Neuronal stem cell (in vitro differentiated cells): ENCODE results near the gene CIP2A.

Experiments
- DNase-seq: peaks from one replicate; pipeline ENCODE4 v3.0.0-alpha.2; 2013; ENCODE audit warnings: low spot score
- H2AFZ ChIP-seq: one replicate; pipeline ENCODE4 v1.6.1; 2013; ENCODE audit warnings: mild to moderate bottlenecking, low read length, inconsistent platforms
- H2AK5ac ChIP-seq: 2 replicates; pipeline ENCODE4 v1.6.1; 2013; ENCODE audit warnings: low read depth, mild to moderate bottlenecking, inconsistent platforms, low read length, moderate library complexity, mixed read lengths
- H2BK120ac ChIP-seq: 2 replicates; pipeline ENCODE4 v1.6.1; 2013; ENCODE audit warnings: low read depth, mild to moderate bottlenecking, inconsistent platforms, low read length, moderate library complexity, mixed read lengths
- H2BK12ac ChIP-seq: one replicate; pipeline ENCODE4 v1.6.1; 2013; ENCODE audit warnings: low read length, inconsistent platforms
- H2BK15ac ChIP-seq: 2 replicates; pipeline ENCODE4 v1.6.1; 2013; ENCODE audit warnings: mild to moderate bottlenecking, low read length, inconsistent platforms, mixed read lengths
- H2BK5ac ChIP-seq: one replicate; pipeline ENCODE4 v1.6.1; 2013; ENCODE audit warnings: inconsistent platforms, mild to moderate bottlenecking, low read length, moderate library complexity
- H3K14ac ChIP-seq: one replicate; pipeline ENCODE4 v1.6.1; 2013; ENCODE audit warnings: low read length, inconsistent platforms
- H3K18ac ChIP-seq: 2 replicates; pipeline ENCODE4 v1.6.1; 2013; ENCODE audit warnings: low read length, inconsistent platforms
- H3K23ac ChIP-seq: 2 replicates; pipeline ENCODE4 v1.6.1; 2013; ENCODE audit warnings: low read depth, mild to moderate bottlenecking, mixed read lengths, low read length, inconsistent platforms; ENCODE audit not compliant: poor library complexity
- H3K27ac ChIP-seq: replicated peaks from 3 replicates; pipeline ENCODE4 v1.5.1; 2013; ENCODE audit warnings: low read length, inconsistent platforms
- H3K27me3 ChIP-seq, 3 experiments: 2 replicates each; pipeline ENCODE4 v1.6.1; 2013; ENCODE audit warnings: low read length in 3 of 3, mild to moderate bottlenecking in 2 of 3, inconsistent platforms in 1 of 3, low read depth in 1 of 3, mixed read lengths in 1 of 3, moderate library complexity in 1 of 3; ENCODE audit not compliant: control insufficient read depth in 3 of 3, insufficient read depth in 3 of 3
- H3K36me3 ChIP-seq, 2 donors: replicated peaks in 1 of 2; 2 replicates each; pipeline ENCODE4 v1.6.1; 2013; ENCODE audit warnings: low read length in 2 of 2; ENCODE audit not compliant: control insufficient read depth in 2 of 2, insufficient read depth in 2 of 2
- H3K4ac ChIP-seq: 2 replicates; pipeline ENCODE4 v1.6.1; 2013; ENCODE audit warnings: inconsistent platforms, mild to moderate bottlenecking, low read length, moderate library complexity
- H3K4me1 ChIP-seq, 2 donors: 1 replicate in 1 of 2; 2 replicates in 1 of 2; pipeline ENCODE4 v1.6.1; 2013; ENCODE audit warnings: low read length in 2 of 2, low read depth in 1 of 2; ENCODE audit not compliant: control insufficient read depth in 2 of 2, insufficient read depth in 1 of 2
- H3K4me2 ChIP-seq: one replicate; pipeline ENCODE4 v1.6.1; 2013; ENCODE audit warnings: mild to moderate bottlenecking, low read length, inconsistent platforms; ENCODE audit not compliant: insufficient read depth, poor library complexity, severe bottlenecking
- H3K4me3 ChIP-seq, 2 donors: 2 replicates each; pipeline ENCODE4 v1.5.1; 2013; ENCODE audit warnings: low read length in 2 of 2, mild to moderate bottlenecking in 2 of 2, inconsistent platforms in 1 of 2, moderate library complexity in 1 of 2
- H3K79me1 ChIP-seq: one replicate; pipeline ENCODE4 v1.6.1; 2013; ENCODE audit warnings: low read depth, mild to moderate bottlenecking, inconsistent platforms, low read length, moderate library complexity
- H3K9ac ChIP-seq: one replicate; pipeline ENCODE4 v1.6.1; 2013; ENCODE audit warnings: mild to moderate bottlenecking, low read depth, low read length, inconsistent platforms; ENCODE audit not compliant: poor library complexity
- H3K9me3 ChIP-seq, 2 donors: replicated peaks in 1 of 2; 2 replicates each; pipeline versions ENCODE3 to v1.6.1; 2013; ENCODE audit warnings: low read length in 2 of 2, mild to moderate bottlenecking in 2 of 2, inconsistent platforms in 1 of 2, low read depth in 1 of 2, mixed read lengths in 1 of 2, moderate library complexity in 1 of 2; ENCODE audit not compliant: control insufficient read depth in 2 of 2, insufficient read depth in 1 of 2
- H4K8ac ChIP-seq: one replicate; pipeline ENCODE4 v1.6.1; 2013; ENCODE audit warnings: low read depth, mild to moderate bottlenecking, inconsistent platforms, low read length, moderate library complexity
- H4K91ac ChIP-seq: one replicate; pipeline ENCODE4 v1.6.1; 2013; ENCODE audit warnings: low read length, low read depth, mild to moderate bottlenecking, inconsistent platforms; ENCODE audit not compliant: poor library complexity
- WGBS, 2 donors: extraction: QIAGEN DNeasy Blood & Tissue Kit; methylation state at CpG; one replicate each; pipeline ENCODE4 v1.1.7; 2013; ENCODE audit warnings: missing lambda C conversion rate in 2 of 2, mixed read lengths in 1 of 2; ENCODE audit not compliant: insufficient read length in 2 of 2, insufficient replicate concordance in 1 of 2; ENCODE audit errors: extremely low coverage in 2 of 2; 5-methylcytosine and 5-hydroxymethylcytosine counted together

The CIP2A gene

DNA sequence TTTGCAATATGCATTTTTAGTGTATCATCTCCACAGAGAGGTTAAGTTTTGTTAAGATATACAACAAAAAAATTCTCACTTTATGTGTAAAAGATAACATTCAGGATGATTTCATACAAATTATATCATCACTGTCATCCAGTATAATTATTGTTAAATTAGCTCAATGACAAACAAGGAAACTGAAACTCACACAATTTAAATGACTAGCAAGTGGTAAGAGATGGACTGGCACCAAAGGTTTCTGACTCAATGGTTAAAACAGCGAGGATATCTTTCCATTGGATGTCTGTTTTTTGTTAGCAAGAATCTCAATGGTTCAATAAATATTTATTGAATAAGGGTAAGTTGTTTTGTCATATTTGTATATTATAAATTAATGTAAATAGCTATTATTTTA is 22.6 kb downstream of the CIP2A start:
- WGBS, 2 donors, result no CpG with 5 or more reads among the region's 1 CpG
- no peak overlapping the region for H3K4me2 ChIP-seq

DNA sequence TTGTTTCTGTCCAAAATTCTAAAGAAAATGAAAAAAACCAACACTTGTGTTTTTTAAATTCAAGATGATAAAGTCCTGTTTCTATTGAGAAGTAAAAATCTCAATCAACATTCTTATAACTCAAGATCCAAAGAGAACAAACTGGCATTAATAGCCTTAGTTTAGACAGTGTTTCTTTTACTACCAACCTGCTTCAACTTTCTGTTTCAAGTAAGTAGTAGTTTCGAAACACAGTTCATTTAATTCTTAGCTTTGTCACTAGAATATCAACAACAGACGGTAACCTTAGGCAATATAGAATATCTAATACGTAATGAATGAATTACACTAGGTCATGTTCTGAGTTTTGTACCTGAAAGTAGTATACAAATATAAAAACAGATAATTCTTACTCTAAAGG is 23.7 kb downstream of the CIP2A start:
- no peak overlapping the region for H3K9ac ChIP-seq
- H2BK12ac ChIP-seq, result no peak overlapping the region
- H4K8ac ChIP-seq, result no peak overlapping the region
- peaks cover 5 to 99% of the 10 kb centered on the region in 2 donors for H3K36me3 ChIP-seq
- H3K27ac ChIP-seq, result no peak overlapping the region
- H3K23ac ChIP-seq, result no peak overlapping the region
- H3K18ac ChIP-seq, result no peak overlapping the region
- no CpG with 5 or more reads among the region's 3 CpGs for WGBS, 2 donors
- no peaks in the 10 kb centered on the region for H3K4me1 ChIP-seq
- H3K14ac ChIP-seq, result no peak overlapping the region
- H2BK5ac ChIP-seq, result no peak overlapping the region
- no peak overlapping the region for H3K4ac ChIP-seq
- no peaks in the 10 kb centered on the region for H3K9me3 ChIP-seq
- no peak overlapping the region for H4K91ac ChIP-seq
- DNase-seq, result no peak
- H2AFZ ChIP-seq, result no peak overlapping the region
- H3K79me1 ChIP-seq, result no peaks in the 10 kb centered on the region
- no peak overlapping the region for H2AK5ac ChIP-seq
- H2BK120ac ChIP-seq, result no peak overlapping the region
- H2BK15ac ChIP-seq, result no peak overlapping the region
- H3K4me3 ChIP-seq, result no peak overlapping the region
- no peak overlapping the region for H3K4me2 ChIP-seq
- no peaks in the 10 kb centered on the region for H3K27me3 ChIP-seq

More for the DNA sequence above, 22.6 kb downstream of the CIP2A start:
- Histone ChIP-seq H3K27ac (no peak overlapping the region), H3K9ac (no peak overlapping the region), H3K18ac (no peak overlapping the region), H2AK5ac (no peak overlapping the region), H4K91ac (no peak overlapping the region), H3K27me3 (no peaks in the 10 kb centered on the region), H3K14ac (no peak overlapping the region), H3K4ac (no peak overlapping the region), H3K4me3 (no peak overlapping the region), H4K8ac (no peak overlapping the region), H3K79me1 (no peaks in the 10 kb centered on the region), H2AFZ (no peak overlapping the region), H2BK5ac (no peak overlapping the region), H2BK120ac (no peak overlapping the region), H3K36me3 (peaks cover 5 to 98% of the 10 kb centered on the region in 2 donors), H3K4me1 (no peaks in the 10 kb centered on the region), H2BK15ac (no peak overlapping the region), H2BK12ac (no peak overlapping the region), H3K9me3 (no peaks in the 10 kb centered on the region), H3K23ac (no peak overlapping the region)
- no peak for DNase-seq

DNA sequence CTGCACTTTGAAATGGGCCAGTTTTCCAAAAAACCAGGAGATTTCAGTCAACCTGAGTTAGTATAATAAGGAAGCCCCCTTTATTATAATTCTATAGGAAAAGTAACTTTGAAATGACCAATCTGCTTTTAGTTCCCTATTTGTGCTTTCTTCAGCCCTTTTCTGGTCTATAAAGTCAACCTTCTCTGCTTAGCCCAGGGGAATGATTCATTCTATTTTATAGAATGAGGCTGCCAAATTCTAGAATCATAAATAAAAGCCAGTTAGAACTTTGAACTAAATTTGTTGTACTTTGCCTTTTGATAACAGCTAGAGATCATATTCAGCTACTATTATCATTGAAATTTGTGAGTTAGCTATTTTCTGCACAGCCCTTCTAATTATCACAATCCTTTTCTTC is 24.7 kb downstream of the CIP2A start:
- DNase-seq, result no peak
- no peak overlapping the region for H2AK5ac ChIP-seq
- no peak overlapping the region for H3K18ac ChIP-seq

DNA sequence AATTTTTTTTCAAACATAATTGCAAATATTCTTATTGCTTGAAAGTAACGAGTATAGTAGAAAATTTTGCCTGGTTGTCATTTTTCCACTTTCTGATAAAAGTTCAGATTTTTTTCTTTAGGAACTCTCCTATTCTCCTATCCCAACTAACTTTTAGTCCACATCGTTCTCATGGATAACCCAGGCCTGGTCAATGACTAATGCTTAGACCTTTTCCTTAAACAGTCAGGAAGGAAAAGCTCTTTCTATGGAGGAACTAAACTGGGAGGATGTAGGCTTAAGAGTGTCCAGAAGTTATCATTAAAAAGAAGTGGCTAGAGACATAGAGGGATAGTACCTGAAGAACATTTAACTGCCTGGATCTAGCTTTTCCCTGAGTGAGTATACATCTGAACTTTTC is 26.7 kb downstream of the CIP2A start:
- DNase-seq, result no peak
- no peak overlapping the region for H4K91ac ChIP-seq
- no peak overlapping the region for H3K4me3 ChIP-seq
- no peak overlapping the region for H3K4ac ChIP-seq
- no peak overlapping the region for H2AK5ac ChIP-seq
- no peak overlapping the region for H3K27ac ChIP-seq
- no peaks in the 10 kb centered on the region for H3K79me1 ChIP-seq
- peaks cover 12 to 100% of the 10 kb centered on the region in 2 donors for H3K36me3 ChIP-seq
- no peaks in the 10 kb centered on the region for H3K27me3 ChIP-seq
- WGBS, 2 donors, result no CpG with 5 or more reads among the region's 2 CpGs
- no peak overlapping the region for H3K9ac ChIP-seq
- H3K4me1 ChIP-seq, result no peaks in the 10 kb centered on the region
- H3K14ac ChIP-seq, result no peak overlapping the region
- no peak overlapping the region for H2AFZ ChIP-seq
- no peak overlapping the region for H3K4me2 ChIP-seq
- H2BK120ac ChIP-seq, result no peak overlapping the region
- no peak overlapping the region for H4K8ac ChIP-seq
- no peak overlapping the region for H3K23ac ChIP-seq
- H2BK5ac ChIP-seq, result no peak overlapping the region
- no peak overlapping the region for H3K18ac ChIP-seq
- no peak overlapping the region for H2BK12ac ChIP-seq
- H3K9me3 ChIP-seq, result no peaks in the 10 kb centered on the region
- H2BK15ac ChIP-seq, result no peak overlapping the region

More for the DNA sequence above, 24.7 kb downstream of the CIP2A start:
- Histone ChIP-seq H2BK5ac (no peak overlapping the region), H3K36me3 (peaks cover 7 to 99% of the 10 kb centered on the region in 2 donors), H3K14ac (no peak overlapping the region), H3K27me3 (no peaks in the 10 kb centered on the region), H3K4me3 (no peak overlapping the region), H3K4me2 (no peak overlapping the region), H3K4ac (no peak overlapping the region), H3K27ac (no peak overlapping the region), H3K9me3 (no peaks in the 10 kb centered on the region), H4K91ac (no peak overlapping the region), H3K4me1 (no peaks in the 10 kb centered on the region), H4K8ac (no peak overlapping the region), H2AFZ (no peak overlapping the region), H2BK120ac (no peak overlapping the region), H3K23ac (no peak overlapping the region), H2BK15ac (no peak overlapping the region), H3K9ac (no peak overlapping the region), H2BK12ac (no peak overlapping the region), H3K79me1 (no peaks in the 10 kb centered on the region)
